Loucy (cell line): ENCODE data around the gene ROBO1.

Experiments used
- CTCF ChIP-seq: fragments of 200-600 bp; sonication (generic); conservative IDR thresholded peaks from 2 replicates; pipeline ENCODE4 v1.5.1; 2014; ENCODE audit warnings: mild to moderate bottlenecking, antibody characterized with exemption, low read length
- EZH2phosphoT487 ChIP-seq: fragments of 200-600 bp; IDR thresholded peaks from 2 replicates; pipeline ENCODE4 v1.6.1; 2018; ENCODE audit warnings: antibody characterized with exemption, mild to moderate bottlenecking, moderate library complexity, borderline replicate concordance

GRCh38 chr3:79661896-79662295 lies 105.9 kb downstream of the ROBO1 start:
- TF ChIP-seq CTCF (no peak), EZH2phosphoT487 (no peak)
